Measurements from ENCODE around the gene ADCK2.
"Not testable (repeated sequence)": the region's sequence is repeated elsewhere in the genome, so short reads cannot be mapped to it uniquely, and the experiment has no call there.

The ADCK2 gene

GRCh38 chr7:140675726-140676125, 3.0 kb downstream of the ADCK2 start:
- no peak overlapping the region for H3K9ac ChIP-seq (ENCODE audit: low read depth, low read length)
- no peaks in the 10 kb centered on the region for H3K9me3 ChIP-seq (ENCODE audit: insufficient read depth, low read depth, low read length)
- H3K36me3 ChIP-seq (ENCODE audit: insufficient read depth, low read length): no peaks in the 10 kb centered on the region; the same call in 1 of the 2 replicates
- H3K4me3 ChIP-seq (ENCODE audit: low read length): no peak overlapping the region
- 90% methylated on average over 4 of the region's 4 CpGs for WGBS
- peaks cover 18% of the 10 kb centered on the region for H3K27me3 ChIP-seq (ENCODE audit: insufficient read depth, low read length)
- no peak overlapping the region for H3K27ac ChIP-seq (ENCODE audit: low read depth, low read length)
- H3K4me1 ChIP-seq (ENCODE audit: insufficient read depth, low read length): no peaks in the 10 kb centered on the region

- WGBS: 94% methylated on average over 3 of the region's 3 CpGs
- Histone ChIP-seq H3K27ac (ENCODE audit: low read depth, low read length) (no peak overlapping the region), H3K4me1 (ENCODE audit: insufficient read depth, low read length) (no peaks in the 10 kb centered on the region), H3K9ac (ENCODE audit: low read depth, low read length) (no peak overlapping the region), H3K36me3 (ENCODE audit: insufficient read depth, low read length) (no peaks in the 10 kb centered on the region; the same call in 1 of the 2 replicates), H3K4me3 (ENCODE audit: low read length) (no peak overlapping the region), H3K27me3 (ENCODE audit: insufficient read depth, low read length) (peaks cover 18% of the 10 kb centered on the region), H3K9me3 (ENCODE audit: insufficient read depth, low read depth, low read length) (no peaks in the 10 kb centered on the region)
Measured at GRCh38 chr7:140676306-140676705, 3.6 kb downstream of the ADCK2 start.

GRCh38 chr7:140676956-140677355, 4.2 kb downstream of the ADCK2 start:
- H3K9me3 ChIP-seq (ENCODE audit: insufficient read depth, low read depth, low read length); H3K27ac ChIP-seq (ENCODE audit: low read depth, low read length); H3K36me3 ChIP-seq (ENCODE audit: insufficient read depth, low read length); H3K4me3 ChIP-seq (ENCODE audit: low read length); H3K4me1 ChIP-seq (ENCODE audit: insufficient read depth, low read length); H3K9ac ChIP-seq (ENCODE audit: low read depth, low read length): not testable (repeated sequence)
- 95% methylated on average over 11 of the region's 11 CpGs for WGBS
- peaks cover 18% of the 10 kb centered on the region for H3K27me3 ChIP-seq (ENCODE audit: insufficient read depth, low read length)

GRCh38 chr7:140677496-140677895, 4.8 kb downstream of the ADCK2 start:
- no peak overlapping the region for H3K27ac ChIP-seq (ENCODE audit: low read depth, low read length)
- no peaks in the 10 kb centered on the region for H3K4me1 ChIP-seq (ENCODE audit: insufficient read depth, low read length)
- no peaks in the 10 kb centered on the region; the same call in 1 of the 2 replicates for H3K36me3 ChIP-seq (ENCODE audit: insufficient read depth, low read length)
- WGBS: 88% methylated on average over 3 of the region's 3 CpGs
- no peaks in the 10 kb centered on the region for H3K9me3 ChIP-seq (ENCODE audit: insufficient read depth, low read depth, low read length)
- H3K9ac ChIP-seq (ENCODE audit: low read depth, low read length): no peak overlapping the region
- H3K4me3 ChIP-seq (ENCODE audit: low read length): no peak overlapping the region
- peaks cover 18% of the 10 kb centered on the region for H3K27me3 ChIP-seq (ENCODE audit: insufficient read depth, low read length)

GRCh38 chr7:140678081-140678815, 5.5 kb downstream of the ADCK2 start:
- Histone ChIP-seq H3K4me3 (ENCODE audit: low read length) (no peak overlapping the region), H3K36me3 (ENCODE audit: insufficient read depth, low read length) (no peaks in the 10 kb centered on the region; the same call in 1 of the 2 replicates), H3K9me3 (ENCODE audit: insufficient read depth, low read depth, low read length) (no peaks in the 10 kb centered on the region), H3K27ac (ENCODE audit: low read depth, low read length) (no peak overlapping the region), H3K9ac (ENCODE audit: low read depth, low read length) (no peak overlapping the region), H3K4me1 (ENCODE audit: insufficient read depth, low read length) (no peaks in the 10 kb centered on the region), H3K27me3 (ENCODE audit: insufficient read depth, low read length) (peaks cover 14% of the 10 kb centered on the region)
- WGBS: 94% methylated on average over 20 of the region's 20 CpGs

DNA sequence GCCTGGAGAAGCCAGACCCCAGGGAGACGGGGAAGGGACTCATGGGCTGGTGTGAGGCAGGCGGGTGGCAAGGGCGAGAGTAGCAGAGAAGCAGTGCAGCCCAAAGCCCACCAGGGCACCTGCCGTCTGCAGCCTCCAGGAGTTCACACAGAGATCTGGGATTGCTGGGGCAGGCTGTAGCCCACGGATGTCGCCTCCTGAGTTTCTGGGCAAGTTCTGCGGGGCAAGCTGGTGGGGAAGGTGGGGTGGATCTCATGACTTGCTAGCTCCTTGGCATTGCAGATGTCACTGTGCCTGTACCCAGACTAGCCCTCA, 6.0 kb downstream of the ADCK2 start:
- Histone ChIP-seq H3K9me3 (ENCODE audit: insufficient read depth, low read depth, low read length) (no peaks in the 10 kb centered on the region), H3K9ac (ENCODE audit: low read depth, low read length) (no peak overlapping the region), H3K36me3 (ENCODE audit: insufficient read depth, low read length) (no peaks in the 10 kb centered on the region; the same call in 1 of the 2 replicates), H3K27me3 (ENCODE audit: insufficient read depth, low read length) (peaks cover 9% of the 10 kb centered on the region), H3K27ac (ENCODE audit: low read depth, low read length) (no peak overlapping the region), H3K4me1 (ENCODE audit: insufficient read depth, low read length) (no peaks in the 10 kb centered on the region), H3K4me3 (ENCODE audit: low read length) (no peak overlapping the region)
- 90% methylated on average over 7 of the region's 7 CpGs for WGBS

GRCh38 chr7:140679186-140679585, 6.4 kb downstream of the ADCK2 start:
- H3K4me3 ChIP-seq (ENCODE audit: low read length): no peak overlapping the region
- H3K4me1 ChIP-seq (ENCODE audit: insufficient read depth, low read length): no peaks in the 10 kb centered on the region
- H3K27ac ChIP-seq (ENCODE audit: low read depth, low read length): no peak overlapping the region
- H3K36me3 ChIP-seq (ENCODE audit: insufficient read depth, low read length): no peaks in the 10 kb centered on the region; the same call in 1 of the 2 replicates
- H3K27me3 ChIP-seq (ENCODE audit: insufficient read depth, low read length): peaks cover 5% of the 10 kb centered on the region
- no peak overlapping the region for H3K9ac ChIP-seq (ENCODE audit: low read depth, low read length)
- 96% methylated on average over 9 of the region's 9 CpGs for WGBS
- no peaks in the 10 kb centered on the region for H3K9me3 ChIP-seq (ENCODE audit: insufficient read depth, low read depth, low read length)

DNA sequence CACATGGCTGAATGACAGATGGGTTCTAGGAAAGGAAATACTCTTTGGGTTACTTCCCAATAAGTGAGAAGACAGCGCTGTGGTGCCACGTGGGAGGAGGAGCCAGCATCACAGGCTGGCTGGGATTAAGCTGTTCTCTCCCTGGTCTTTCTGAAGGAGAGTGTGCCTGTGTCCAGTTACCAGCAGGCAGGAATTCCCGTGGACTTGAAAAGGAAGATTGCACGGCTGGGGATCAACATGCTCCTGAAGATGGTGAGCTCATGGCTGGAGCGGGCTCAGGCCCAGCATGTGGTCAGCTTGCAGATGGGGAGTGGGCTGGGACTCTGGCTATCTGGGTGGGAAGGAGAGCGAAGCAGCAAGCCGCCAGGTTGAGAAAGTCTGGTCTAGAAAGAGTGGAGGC, 8.1 kb downstream of the ADCK2 start:
- Histone ChIP-seq H3K4me1 (ENCODE audit: insufficient read depth, low read length) (no peaks in the 10 kb centered on the region), H3K4me3 (ENCODE audit: low read length) (no peak overlapping the region), H3K36me3 (ENCODE audit: insufficient read depth, low read length) (no peaks in the 10 kb centered on the region; the same call in 1 of the 2 replicates), H3K9me3 (ENCODE audit: insufficient read depth, low read depth, low read length) (no peaks in the 10 kb centered on the region), H3K27ac (ENCODE audit: low read depth, low read length) (no peak overlapping the region), H3K27me3 (ENCODE audit: insufficient read depth, low read length) (no peaks in the 10 kb centered on the region), H3K9ac (ENCODE audit: low read depth, low read length) (no peak overlapping the region)
- 91% methylated on average over 7 of the region's 7 CpGs for WGBS

DNA sequence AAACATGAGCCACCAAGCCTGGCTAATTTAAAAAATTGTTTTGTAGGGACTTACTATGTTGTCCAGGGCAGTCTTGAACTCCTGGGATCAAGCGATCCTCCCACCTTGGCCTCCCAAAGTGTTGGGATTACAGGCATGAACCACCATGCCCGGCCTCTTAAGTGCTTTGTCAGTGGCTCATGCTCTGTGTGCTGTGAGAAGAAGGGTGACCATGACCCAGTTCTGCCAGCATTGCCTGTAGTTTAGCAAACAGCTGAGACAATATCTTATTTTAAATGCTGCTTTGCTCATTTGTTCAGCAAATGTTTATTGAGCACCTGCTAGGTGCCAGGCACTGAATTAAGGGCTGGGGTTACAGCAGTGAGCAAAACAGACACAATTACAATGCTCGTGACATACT, 9.0 kb downstream of the ADCK2 start:
- H3K4me1 ChIP-seq (ENCODE audit: insufficient read depth, low read length): no peaks in the 10 kb centered on the region
- no peaks in the 10 kb centered on the region; the same call in 1 of the 2 replicates for H3K36me3 ChIP-seq (ENCODE audit: insufficient read depth, low read length)
- H3K4me3 ChIP-seq (ENCODE audit: low read length): no peak overlapping the region
- WGBS: 94% methylated on average over 3 of the region's 3 CpGs
- no peaks in the 10 kb centered on the region for H3K27me3 ChIP-seq (ENCODE audit: insufficient read depth, low read length)
- H3K9ac ChIP-seq (ENCODE audit: low read depth, low read length): no peak overlapping the region
- no peaks in the 10 kb centered on the region for H3K9me3 ChIP-seq (ENCODE audit: insufficient read depth, low read depth, low read length)
- no peak overlapping the region for H3K27ac ChIP-seq (ENCODE audit: low read depth, low read length)

DNA sequence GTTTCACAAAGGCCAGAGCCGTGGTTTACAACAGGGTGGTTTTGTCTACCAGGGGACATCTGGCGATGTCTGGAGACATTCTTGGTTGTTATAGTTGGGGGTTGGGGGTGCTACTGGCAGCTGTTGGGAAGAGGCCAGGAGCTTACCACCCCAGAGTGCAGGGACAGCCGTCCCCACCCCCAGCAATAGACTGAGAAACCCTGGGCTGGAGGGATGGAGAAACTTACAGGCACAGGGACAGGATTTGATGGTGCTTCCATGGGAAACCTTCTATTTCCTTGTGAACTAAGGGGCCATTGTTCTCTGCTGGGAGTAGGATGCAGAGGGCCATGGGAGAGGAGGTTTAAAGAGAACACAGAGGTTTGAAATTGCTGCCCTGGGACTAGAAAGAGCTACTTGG, 10.9 kb downstream of the ADCK2 start:
- WGBS: 93% methylated on average over 3 of the region's 3 CpGs
- H3K36me3 ChIP-seq (ENCODE audit: insufficient read depth, low read length): no peaks in the 10 kb centered on the region; the same call in 1 of the 2 replicates
- H3K4me1 ChIP-seq (ENCODE audit: insufficient read depth, low read length): no peaks in the 10 kb centered on the region
- H3K9me3 ChIP-seq (ENCODE audit: insufficient read depth, low read depth, low read length): no peaks in the 10 kb centered on the region
- H3K27me3 ChIP-seq (ENCODE audit: insufficient read depth, low read length): no peaks in the 10 kb centered on the region
- H3K27ac ChIP-seq (ENCODE audit: low read depth, low read length): no peak overlapping the region
- no peak overlapping the region for H3K4me3 ChIP-seq (ENCODE audit: low read length)
- H3K9ac ChIP-seq (ENCODE audit: low read depth, low read length): no peak overlapping the region

GRCh38 chr7:140684066-140684950, 11.6 kb downstream of the ADCK2 start:
- H3K9ac ChIP-seq (ENCODE audit: low read depth, low read length): no peak overlapping the region
- H3K4me1 ChIP-seq (ENCODE audit: insufficient read depth, low read length): no peaks in the 10 kb centered on the region
- H3K9me3 ChIP-seq (ENCODE audit: insufficient read depth, low read depth, low read length): no peaks in the 10 kb centered on the region
- no peak overlapping the region for H3K4me3 ChIP-seq (ENCODE audit: low read length)
- no peaks in the 10 kb centered on the region for H3K27me3 ChIP-seq (ENCODE audit: insufficient read depth, low read length)
- 95% methylated on average over 20 of the region's 20 CpGs for WGBS
- H3K36me3 ChIP-seq (ENCODE audit: insufficient read depth, low read length): no peaks in the 10 kb centered on the region; the same call in 1 of the 2 replicates
- H3K27ac ChIP-seq (ENCODE audit: low read depth, low read length): no peak overlapping the region

Measured in HUES64 (cell line).